Trophoblast cell (in vitro differentiated cells and primary cell): Measurements from ENCODE around the gene IL9R.
"Not testable (repeated sequence)": the region's sequence is repeated elsewhere in the genome, so short reads cannot be mapped to it uniquely, and the experiment has no call there.

Experiments used
- DNase-seq, 2 donors: peaks; one replicate each; pipeline ENCODE4 v3.0.0-alpha.2; 2016
- H2AFZ ChIP-seq: 2 replicates; pipeline ENCODE4 v1.6.1; 2013; ENCODE audit warnings: low read length, moderate library complexity, mild to moderate bottlenecking; ENCODE audit not compliant: insufficient read depth, poor library complexity
- H2AK5ac ChIP-seq: 2 replicates; pipeline ENCODE4 v1.6.1; 2013; ENCODE audit warnings: mild to moderate bottlenecking, low read length
- H2BK120ac ChIP-seq: 2 replicates; pipeline ENCODE4 v1.6.1; 2013; ENCODE audit warnings: low read length, mild to moderate bottlenecking, moderate library complexity; ENCODE audit not compliant: insufficient read depth, poor library complexity
- H2BK12ac ChIP-seq: 2 replicates; pipeline ENCODE4 v1.6.1; 2013; ENCODE audit warnings: mild to moderate bottlenecking, low read length, moderate library complexity
- H2BK5ac ChIP-seq: 2 replicates; pipeline ENCODE4 v1.6.1; 2013; ENCODE audit warnings: low read length, low read depth, moderate library complexity, mild to moderate bottlenecking; ENCODE audit not compliant: poor library complexity
- H3K14ac ChIP-seq: 2 replicates; pipeline ENCODE4 v1.6.1; 2013; ENCODE audit warnings: mild to moderate bottlenecking, low read length
- H3K18ac ChIP-seq: 2 replicates; pipeline ENCODE4 v1.6.1; 2013; ENCODE audit warnings: mild to moderate bottlenecking, low read length
- H3K23ac ChIP-seq: 2 replicates; pipeline ENCODE4 v1.6.1; 2013; ENCODE audit warnings: low read length
- H3K27ac ChIP-seq: 2 replicates; pipeline ENCODE4 v1.5.1; 2013; ENCODE audit warnings: low read depth, mild to moderate bottlenecking, inconsistent platforms, low read length, moderate library complexity
- H3K27me3 ChIP-seq: 2 replicates; pipeline ENCODE4 v1.6.1; 2013; ENCODE audit warnings: inconsistent platforms, mild to moderate bottlenecking, low read length, moderate library complexity; ENCODE audit not compliant: insufficient read depth
- H3K36me3 ChIP-seq, 2 experiments: 1 replicate in 1 of 2; 2 replicates in 1 of 2; pipeline ENCODE4 v1.6.1; 2013; ENCODE audit warnings: low read length in 2 of 2, mild to moderate bottlenecking in 2 of 2, moderate library complexity in 1 of 2; ENCODE audit not compliant: insufficient read depth in 2 of 2, control insufficient read depth in 1 of 2
- H3K4ac ChIP-seq: 2 replicates; pipeline ENCODE4 v1.6.1; 2013; ENCODE audit warnings: low read depth, mild to moderate bottlenecking, low read length, moderate library complexity
- H3K4me1 ChIP-seq, 2 experiments: 1 replicate in 1 of 2; 2 replicates in 1 of 2; pipeline ENCODE4 v1.6.1; 2013; ENCODE audit warnings: low read length in 2 of 2, mild to moderate bottlenecking in 2 of 2, moderate library complexity in 1 of 2; ENCODE audit not compliant: insufficient read depth in 2 of 2, control insufficient read depth in 1 of 2
- H3K4me2 ChIP-seq: 2 replicates; pipeline ENCODE4 v1.6.1; 2013; ENCODE audit warnings: inconsistent platforms, mild to moderate bottlenecking, low read length, moderate library complexity
- H3K4me3 ChIP-seq: 2 replicates; pipeline ENCODE4 v1.5.1; 2013; ENCODE audit warnings: mild to moderate bottlenecking, low read depth, low read length, inconsistent platforms
- H3K79me1 ChIP-seq: one replicate; pipeline ENCODE4 v1.6.1; 2013; ENCODE audit warnings: low read length
- H3K79me2 ChIP-seq: 2 replicates; pipeline ENCODE4 v1.6.1; 2013; ENCODE audit warnings: low read length, mild to moderate bottlenecking; ENCODE audit not compliant: control insufficient read depth, insufficient read depth, poor library complexity
- H3K9ac ChIP-seq: 2 replicates; pipeline ENCODE4 v1.6.1; 2013; ENCODE audit warnings: mild to moderate bottlenecking, low read length
- H3K9me3 ChIP-seq: 2 replicates; pipeline ENCODE4 v1.6.1; 2013; ENCODE audit warnings: low read depth, mild to moderate bottlenecking, control low read depth, inconsistent platforms, low read length; ENCODE audit not compliant: insufficient read depth
- H4K12ac ChIP-seq: 2 replicates; pipeline ENCODE4 v1.6.1; 2013; ENCODE audit warnings: low read depth, mild to moderate bottlenecking, low read length, moderate library complexity
- H4K8ac ChIP-seq: 2 replicates; pipeline ENCODE4 v1.6.1; 2013; ENCODE audit warnings: low read depth, mild to moderate bottlenecking, low read length, moderate library complexity
- H4K91ac ChIP-seq: one replicate; pipeline ENCODE4 v1.6.1; 2013; ENCODE audit warnings: low read depth, mild to moderate bottlenecking, low read length, moderate library complexity
- WGBS: extraction: QIAGEN DNeasy Blood & Tissue Kit; methylation state at CpG from one replicate; pipeline ENCODE4 v1.1.7; 2013; ENCODE audit warnings: missing lambda C conversion rate; ENCODE audit not compliant: insufficient read length, insufficient coverage; ENCODE audit errors: extremely low coverage; 5-methylcytosine and 5-hydroxymethylcytosine counted together

Gene IL9R

GRCh38 chrX:156009691-156010090 lies 12.2 kb downstream of the IL9R start:
- not testable (repeated sequence) for H3K4me2 ChIP-seq, H3K27me3 ChIP-seq, H3K36me3 ChIP-seq, H3K4ac ChIP-seq, H3K23ac ChIP-seq, H4K8ac ChIP-seq, H4K12ac ChIP-seq, H2AFZ ChIP-seq, H2AK5ac ChIP-seq, H3K9ac ChIP-seq, DNase-seq, H3K18ac ChIP-seq, H3K4me1 ChIP-seq, H2BK5ac ChIP-seq, H3K4me3 ChIP-seq, H2BK120ac ChIP-seq, H4K91ac ChIP-seq, H2BK12ac ChIP-seq, H3K79me2 ChIP-seq, H3K27ac ChIP-seq, H3K79me1 ChIP-seq, H3K14ac ChIP-seq
- WGBS: no CpG with 5 or more reads among the region's 9 CpGs
- H3K9me3 ChIP-seq: peaks cover 14% of the 10 kb centered on the region

GRCh38 chrX:156013286-156013953 lies 15.9 kb downstream of the IL9R start:
- not testable (repeated sequence) for H3K4me1 ChIP-seq, H4K91ac ChIP-seq, H3K4me3 ChIP-seq, H3K36me3 ChIP-seq, H2AK5ac ChIP-seq, H3K4ac ChIP-seq, H2BK120ac ChIP-seq, H4K8ac ChIP-seq, H3K4me2 ChIP-seq, H3K18ac ChIP-seq, H3K14ac ChIP-seq, DNase-seq, H3K79me2 ChIP-seq, H3K9ac ChIP-seq, H3K79me1 ChIP-seq, H3K27me3 ChIP-seq, H4K12ac ChIP-seq, H3K23ac ChIP-seq, H3K9me3 ChIP-seq, H3K27ac ChIP-seq, H2BK12ac ChIP-seq, H2BK5ac ChIP-seq, H2AFZ ChIP-seq
- no CpG with 5 or more reads among the region's 5 CpGs for WGBS

- not testable (repeated sequence) for H3K18ac ChIP-seq, H3K4me1 ChIP-seq, H3K4me2 ChIP-seq, H3K4me3 ChIP-seq, H3K23ac ChIP-seq, H3K79me1 ChIP-seq, H2AFZ ChIP-seq, H3K9me3 ChIP-seq, H4K8ac ChIP-seq, H2AK5ac ChIP-seq, H3K9ac ChIP-seq, H3K79me2 ChIP-seq, H3K27me3 ChIP-seq, H4K12ac ChIP-seq, H4K91ac ChIP-seq, DNase-seq, H3K36me3 ChIP-seq, H2BK120ac ChIP-seq, H3K27ac ChIP-seq, H3K14ac ChIP-seq, H2BK5ac ChIP-seq, H3K4ac ChIP-seq, H2BK12ac ChIP-seq
- WGBS: no CpG with 5 or more reads among the region's 5 CpGs
Measured at GRCh38 chrX:156019846-156020245, 22.4 kb downstream of the IL9R start.

- not testable (repeated sequence) for H3K14ac ChIP-seq, H2AK5ac ChIP-seq, H3K18ac ChIP-seq, H2BK5ac ChIP-seq, H4K91ac ChIP-seq, H3K79me2 ChIP-seq, H3K79me1 ChIP-seq, H3K9me3 ChIP-seq, H3K36me3 ChIP-seq, H2BK12ac ChIP-seq, H3K4me1 ChIP-seq, H2BK120ac ChIP-seq, DNase-seq, H4K8ac ChIP-seq, H3K4me3 ChIP-seq, H4K12ac ChIP-seq, H3K27ac ChIP-seq, H3K9ac ChIP-seq, H3K23ac ChIP-seq, H2AFZ ChIP-seq, H3K4me2 ChIP-seq, H3K4ac ChIP-seq, H3K27me3 ChIP-seq
- WGBS: no CpG with 5 or more reads among the region's 9 CpGs
Measured at GRCh38 chrX:156023002-156023401, 25.5 kb downstream of the IL9R start.
